T-helper 17 cell (primary cell): ENCODE measurements around the gene KY. TPM values are rescaled to one million over a fixed set of nuclear protein-coding genes. Genes with fewer than 3 reads are reported as not detected.
A peak's percentile ranks its signal among the peaks of the same experiment; 100 is the strongest.

Experiments
- ATAC-seq: fragments of 150-1000 bp; cut with Tn5 transposase; 2 replicates; pipeline ENCODE4 v1.10.0; 2021; ENCODE audit warnings: mild to moderate bottlenecking, moderate library complexity
- DNase-seq, 3 donors: peaks; one replicate each; pipeline versions ENCODE4 v3.0.0 to v3.0.0-alpha.2; 2020 to 2021
- H3K9me3 ChIP-seq: one replicate; pipeline ENCODE4 v1.7.0; 2013; ENCODE audit warnings: low read length, mild to moderate bottlenecking; ENCODE audit not compliant: control insufficient read depth, poor library complexity, severe bottlenecking
- H3K27ac Mint-ChIP-seq: one replicate; pipeline ENCODE4 v1.8.0; 2022; ENCODE audit warnings: mild to moderate bottlenecking, moderate library complexity, mixed read lengths
- H3K27me3 Mint-ChIP-seq: one replicate; pipeline ENCODE4 v1.8.0; 2022; ENCODE audit warnings: mixed read lengths
- H3K36me3 Mint-ChIP-seq: one replicate; pipeline ENCODE4 v1.8.0; 2022; ENCODE audit warnings: low read depth, mixed read lengths
- H3K4me1 Mint-ChIP-seq: one replicate; pipeline ENCODE4 v1.8.0; 2022; ENCODE audit warnings: mild to moderate bottlenecking, mixed read lengths
- H3K4me3 Mint-ChIP-seq: one replicate; pipeline ENCODE4 v1.8.0; 2022; ENCODE audit warnings: mild to moderate bottlenecking, moderate library complexity, mixed read lengths
- total RNA-seq, 4 donors: library from RNA in 2 of 4; stranded (reverse) in 2 of 4; gene quantifications; one replicate each; pipeline ENCODE4 v1.2.3 and lab custom pipeline; 2022 to 2026

Gene KY
- total RNA-seq, 2 donors from 2014 or later = not detected

- H3K27ac Mint-ChIP-seq = no peak overlapping the region
- no peaks in the 10 kb centered on the region for H3K36me3 Mint-ChIP-seq
- no peaks in the 10 kb centered on the region for H3K4me1 Mint-ChIP-seq
- no peak overlapping the region for H3K4me3 Mint-ChIP-seq
- ATAC-seq (no peak), DNase-seq (no peak)
- no peaks in the 10 kb centered on the region for H3K9me3 ChIP-seq
- H3K27me3 Mint-ChIP-seq = peaks cover 12% of the 10 kb centered on the region
Observed at GRCh38 chr3:134665243-134665642, 14.4 kb upstream of the KY start.

GRCh38 chr3:134663721-134664456 lies 13.1 kb upstream of the KY start:
- no peak for ATAC-seq
- no peaks in the 10 kb centered on the region for H3K36me3 Mint-ChIP-seq

DNA sequence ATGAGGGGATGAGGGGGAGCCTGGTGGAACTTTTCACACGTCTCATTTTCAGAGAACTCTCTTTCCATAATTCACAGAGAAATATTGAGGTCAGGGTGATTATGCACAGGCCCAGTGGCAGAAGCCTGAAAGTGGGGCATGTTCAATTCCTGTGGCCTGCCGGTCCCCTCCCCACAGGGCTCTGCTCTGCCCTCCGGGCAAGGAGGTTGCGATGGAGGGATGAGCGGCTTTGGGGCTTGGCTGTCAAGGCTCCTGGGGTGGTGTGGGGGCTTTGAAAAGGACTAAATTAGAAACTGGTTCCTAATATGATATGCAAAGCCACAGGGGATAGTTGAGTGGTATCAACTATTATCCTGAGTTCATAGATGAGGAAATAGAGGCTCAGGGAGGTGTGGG lies 9.2 kb upstream of the KY start:
- ATAC-seq (no peak), DNase-seq (no peak)
- Mint-ChIP-seq H3K27ac (no peak overlapping the region), H3K4me1 (no peaks in the 10 kb centered on the region), H3K27me3 (peaks cover 23% of the 10 kb centered on the region), H3K36me3 (no peaks in the 10 kb centered on the region), H3K4me3 (no peak overlapping the region)
- H3K9me3 ChIP-seq = no peaks in the 10 kb centered on the region

More at GRCh38 chr3:134663721-134664456, 13.1 kb upstream of the KY start:
- no peaks in the 10 kb centered on the region for H3K9me3 ChIP-seq
- no peaks in the 10 kb centered on the region for H3K4me1 Mint-ChIP-seq
- H3K27ac Mint-ChIP-seq = no peak overlapping the region
- H3K27me3 Mint-ChIP-seq = peaks cover 18% of the 10 kb centered on the region
- DNase-seq = no peak
- H3K4me3 Mint-ChIP-seq = no peak overlapping the region

DNA sequence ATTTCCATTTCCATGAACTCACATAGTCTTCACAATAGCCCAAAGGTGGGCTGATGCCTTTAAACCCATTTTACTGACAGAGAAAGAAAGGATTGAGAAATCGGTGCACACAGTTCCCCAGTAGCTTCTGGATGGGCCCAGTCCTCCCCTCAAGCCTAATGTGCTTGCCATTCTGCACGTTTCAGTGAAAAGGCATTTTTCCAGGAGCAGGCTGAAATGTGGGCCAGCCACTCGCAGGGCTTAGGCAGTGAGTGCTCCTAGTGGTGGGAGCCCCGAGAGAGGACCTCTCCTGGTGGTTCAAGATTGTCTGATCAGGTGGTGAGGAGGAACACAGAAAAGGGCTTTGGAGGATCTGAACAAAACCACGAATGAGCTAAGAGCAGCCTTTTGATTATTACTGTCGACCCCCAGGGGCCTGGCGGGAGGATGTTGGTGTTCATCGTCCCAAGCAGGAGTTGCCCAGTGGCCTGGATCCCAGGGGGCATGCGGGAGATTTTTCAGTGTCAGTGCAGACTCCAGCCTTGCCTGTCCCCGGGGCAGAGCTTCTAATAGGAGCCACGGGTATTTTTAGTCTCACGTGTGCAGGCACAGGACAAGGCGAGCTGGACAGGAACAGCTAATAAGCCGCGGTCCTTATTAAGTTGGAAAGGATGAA lies 8.7 kb upstream of the KY start:
- Mint-ChIP-seq H3K36me3 (no peaks in the 10 kb centered on the region), H3K4me1 (no peaks in the 10 kb centered on the region), H3K27me3 (peaks cover 28% of the 10 kb centered on the region), H3K27ac (no peak overlapping the region), H3K4me3 (no peak overlapping the region)
- H3K9me3 ChIP-seq = no peaks in the 10 kb centered on the region
- ATAC-seq (no peak), DNase-seq (no peak)

DNA sequence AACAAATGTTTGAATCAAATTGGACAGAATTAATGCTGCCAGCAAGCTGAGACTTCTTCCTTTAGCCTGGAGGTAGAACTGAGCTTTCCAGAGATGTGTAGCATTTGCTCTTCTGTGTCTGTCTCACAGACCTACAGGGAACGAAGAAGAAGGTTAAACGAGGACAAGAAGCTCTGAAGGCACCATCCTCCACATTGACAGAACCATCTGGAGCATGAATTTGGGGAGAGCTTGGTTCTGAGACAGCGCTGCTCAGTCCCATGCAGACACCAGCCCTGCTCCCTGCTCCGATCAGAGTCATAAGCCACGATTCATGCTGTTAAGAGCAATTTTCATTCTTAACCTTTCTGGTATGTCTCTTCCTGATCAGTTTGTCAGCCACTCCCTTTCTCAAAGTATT lies 7.7 kb upstream of the KY start:
- no peaks in the 10 kb centered on the region for H3K9me3 ChIP-seq
- no peak overlapping the region for H3K4me3 Mint-ChIP-seq
- H3K27me3 Mint-ChIP-seq = peaks cover 34% of the 10 kb centered on the region
- DNase-seq (no peak), ATAC-seq (no peak)
- no peaks in the 10 kb centered on the region for H3K4me1 Mint-ChIP-seq
- no peak overlapping the region for H3K27ac Mint-ChIP-seq
- H3K36me3 Mint-ChIP-seq = no peaks in the 10 kb centered on the region

GRCh38 chr3:134656211-134656800 lies 5.5 kb upstream of the KY start:
- no peak overlapping the region for H3K27ac Mint-ChIP-seq

GRCh38 chr3:134655706-134656105 lies 4.9 kb upstream of the KY start:
- ATAC-seq = no peak
- no peak overlapping the region for H3K4me3 Mint-ChIP-seq
- H3K27ac Mint-ChIP-seq = no peak overlapping the region
- H3K36me3 Mint-ChIP-seq = no peaks in the 10 kb centered on the region
- no peaks in the 10 kb centered on the region for H3K9me3 ChIP-seq
- peaks cover 34% of the 10 kb centered on the region for H3K27me3 Mint-ChIP-seq
- no peaks in the 10 kb centered on the region for H3K4me1 Mint-ChIP-seq
- DNase-seq = no peak

More at GRCh38 chr3:134656211-134656800, 5.5 kb upstream of the KY start:
- Mint-ChIP-seq H3K4me3 (no peak overlapping the region), H3K4me1 (no peaks in the 10 kb centered on the region), H3K27me3 (peaks cover 34% of the 10 kb centered on the region), H3K36me3 (no peaks in the 10 kb centered on the region)
- DNase-seq (no peak), ATAC-seq (no peak)
- no peaks in the 10 kb centered on the region for H3K9me3 ChIP-seq

GRCh38 chr3:134654031-134654430 lies 3.2 kb upstream of the KY start:
- no peak for DNase-seq
- Mint-ChIP-seq H3K4me1 (no peaks in the 10 kb centered on the region), H3K27ac (no peak overlapping the region), H3K27me3 (peaks cover 40% of the 10 kb centered on the region), H3K4me3 (no peak overlapping the region), H3K36me3 (no peaks in the 10 kb centered on the region)
- H3K9me3 ChIP-seq = no peaks in the 10 kb centered on the region
- no peak for ATAC-seq

DNA sequence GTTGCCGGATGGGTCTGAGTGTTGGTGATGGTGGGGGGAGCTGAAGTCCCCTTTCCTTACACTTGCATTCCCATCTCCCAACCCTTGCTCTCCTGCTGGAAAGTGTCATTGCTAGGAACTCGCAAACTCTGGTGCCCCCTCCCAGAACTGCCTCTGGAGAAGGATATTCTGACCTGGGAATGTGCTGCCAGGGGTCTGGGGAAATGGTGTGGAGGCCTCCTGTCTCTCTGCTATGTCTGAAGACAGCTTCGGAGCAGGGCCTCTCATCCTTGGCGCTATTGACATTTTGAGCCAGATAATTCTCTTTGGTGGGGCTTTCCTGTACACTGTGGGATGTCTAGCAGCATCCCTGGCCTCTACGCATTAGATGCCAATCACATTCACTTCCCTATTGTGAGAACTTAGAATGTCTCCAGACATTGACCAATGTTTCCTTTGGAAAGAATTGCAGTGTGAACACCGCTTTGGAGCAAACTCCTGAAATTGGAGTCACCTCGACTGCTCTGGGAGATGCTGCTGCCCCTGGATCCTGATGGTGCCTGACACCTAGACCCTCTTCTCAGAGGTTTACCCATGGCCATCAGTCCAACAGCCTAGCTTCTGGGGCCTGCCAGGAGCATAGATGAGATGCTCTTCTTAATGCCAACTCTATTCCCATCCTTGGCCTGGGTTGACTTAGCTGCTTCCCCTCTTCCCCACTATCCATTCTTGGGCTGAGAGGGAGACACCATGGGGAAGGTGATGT lies 2.2 kb upstream of the KY start:
- Mint-ChIP-seq H3K27ac (no peak overlapping the region), H3K27me3 (peaks cover 46% of the 10 kb centered on the region), H3K4me1 (no peaks in the 10 kb centered on the region), H3K4me3 (no peak overlapping the region), H3K36me3 (peaks cover 2% of the 10 kb centered on the region)
- DNase-seq (no peak), ATAC-seq (no peak)
- no peaks in the 10 kb centered on the region for H3K9me3 ChIP-seq

DNA sequence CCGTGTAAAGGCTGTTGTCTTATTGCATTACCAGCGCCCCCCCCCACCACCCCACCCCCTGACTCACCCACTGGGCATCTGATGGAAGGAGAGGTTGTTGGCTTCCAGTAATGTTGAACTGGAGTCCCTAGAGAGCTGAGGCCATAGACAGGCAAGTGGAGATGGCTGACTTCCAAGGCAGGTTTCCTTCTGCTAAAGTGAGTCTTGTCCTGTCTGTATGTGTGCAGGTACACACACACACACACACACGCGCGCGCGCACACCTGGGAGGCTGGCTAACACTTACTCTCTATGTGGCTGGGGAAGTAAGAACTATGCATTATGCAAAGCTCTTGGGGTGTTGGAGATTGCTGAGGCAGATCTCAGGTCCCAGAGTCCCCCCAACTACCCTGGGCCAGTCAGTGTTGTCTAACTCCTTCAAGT lies 1.6 kb upstream of the KY start:
- DNase-seq (no peak), ATAC-seq (no peak)
- no peak overlapping the region for H3K27ac Mint-ChIP-seq
- no peaks in the 10 kb centered on the region for H3K4me1 Mint-ChIP-seq
- H3K27me3 Mint-ChIP-seq = peaks cover 51% of the 10 kb centered on the region
- H3K9me3 ChIP-seq = no peaks in the 10 kb centered on the region
- H3K36me3 Mint-ChIP-seq = peaks cover 2% of the 10 kb centered on the region
- H3K4me3 Mint-ChIP-seq = no peak overlapping the region

DNA sequence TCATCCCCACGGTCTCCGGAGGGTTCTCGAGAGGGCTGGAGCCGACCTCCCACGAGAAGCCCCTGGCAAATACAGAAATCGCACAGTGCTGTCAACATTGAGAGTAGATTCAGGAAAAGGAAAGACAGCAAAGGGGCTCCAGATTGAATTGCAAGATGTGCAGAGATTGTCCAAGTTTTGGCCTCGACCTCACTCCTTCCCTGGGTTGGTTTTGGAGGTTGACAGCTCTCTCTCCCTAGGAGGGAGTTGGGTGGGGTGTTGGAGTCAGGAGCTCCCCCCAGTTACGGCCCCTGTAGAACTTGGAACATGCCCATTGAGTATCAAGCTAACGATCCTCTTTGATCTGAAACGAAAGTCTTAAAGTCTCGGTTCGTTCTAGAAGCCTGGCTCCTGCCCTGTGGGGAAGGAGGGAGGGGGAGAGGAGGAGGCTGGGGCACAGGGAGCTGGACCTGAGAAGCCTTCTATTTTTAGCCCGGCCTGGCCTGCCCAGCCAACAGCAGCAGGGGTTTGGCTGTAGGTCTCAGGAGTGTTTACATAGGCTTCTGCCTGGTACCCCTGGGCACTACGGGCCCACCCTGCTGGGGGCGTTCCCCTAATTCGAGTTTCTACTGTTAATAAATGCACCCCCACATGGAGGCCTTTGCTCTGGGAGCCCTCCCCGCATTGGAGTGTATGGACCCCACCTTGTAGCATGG lies 672 bp upstream of the KY start:
- Mint-ChIP-seq H3K36me3 (peaks cover 2% of the 10 kb centered on the region), H3K4me3 (peak overlapping the region; percentile 21), H3K27me3 (peaks cover 50% of the 10 kb centered on the region), H3K27ac (no peak overlapping the region), H3K4me1 (no peaks in the 10 kb centered on the region)
- no peaks in the 10 kb centered on the region for H3K9me3 ChIP-seq
- DNase-seq = no peak
- no peak for ATAC-seq

GRCh38 chr3:134649106-134649705 lies 1.6 kb downstream of the KY start:
- peaks cover 2% of the 10 kb centered on the region for H3K36me3 Mint-ChIP-seq
- no peaks in the 10 kb centered on the region for H3K4me1 Mint-ChIP-seq
- no peaks in the 10 kb centered on the region for H3K9me3 ChIP-seq
- no peak overlapping the region for H3K27ac Mint-ChIP-seq
- DNase-seq (no peak), ATAC-seq (no peak)
- peaks cover 40% of the 10 kb centered on the region for H3K27me3 Mint-ChIP-seq
- no peak overlapping the region for H3K4me3 Mint-ChIP-seq
